Measurements from ENCODE around the gene B3GALT5. TPM values are rescaled to one million over a fixed set of nuclear protein-coding genes. Genes with fewer than 3 reads are reported as not detected.

B3GALT5 gene
- total RNA-seq, 2 donors from 2014 or later = not detected

- H3K27me3 ChIP-seq = no peaks in the 10 kb centered on the region
- no peak for DNase-seq (ENCODE audit: low spot score)
- no peak overlapping the region for H3K4me3 ChIP-seq
- no peaks in the 10 kb centered on the region for H3K36me3 ChIP-seq
- H3K9me3 ChIP-seq = no peaks in the 10 kb centered on the region
- no peak for TF ChIP-seq CTCF (IDR thresholded peaks at IDR 0.05)
- H3K4me1 ChIP-seq = no peaks in the 10 kb centered on the region
- H3K27ac ChIP-seq = no peak overlapping the region
These were observed 57.4 kb downstream of the B3GALT5 start for GRCh38 chr21:39669976-39670661.

DNA sequence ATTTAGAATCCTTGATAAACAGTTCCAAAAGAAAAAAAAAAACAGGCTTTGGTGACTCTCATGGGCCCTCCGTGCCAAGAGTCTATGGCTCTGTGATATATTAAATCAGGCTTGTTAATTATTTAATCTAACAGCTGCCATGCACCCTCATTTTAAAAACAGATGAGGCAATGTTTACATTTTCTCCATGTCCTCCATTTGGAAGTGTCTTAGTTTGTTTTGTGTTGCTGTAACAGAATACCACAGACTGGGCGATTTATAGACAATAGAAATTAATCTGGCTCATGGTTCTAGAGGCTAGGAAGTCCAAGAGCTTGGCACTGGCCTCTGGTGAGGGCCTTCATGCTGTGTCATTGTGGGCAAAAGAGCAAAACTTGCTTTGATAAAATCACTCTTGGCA lies 58.0 kb downstream of the B3GALT5 start:
- H3K4me3 ChIP-seq = no peak overlapping the region
- DNase-seq (ENCODE audit: low spot score) = no peak
- H3K36me3 ChIP-seq = no peaks in the 10 kb centered on the region
- no peaks in the 10 kb centered on the region for H3K4me1 ChIP-seq
- H3K27me3 ChIP-seq = no peaks in the 10 kb centered on the region
- H3K27ac ChIP-seq = no peak overlapping the region
- H3K9me3 ChIP-seq = no peaks in the 10 kb centered on the region
- no peak for TF ChIP-seq CTCF (IDR thresholded peaks at IDR 0.05)

DNA sequence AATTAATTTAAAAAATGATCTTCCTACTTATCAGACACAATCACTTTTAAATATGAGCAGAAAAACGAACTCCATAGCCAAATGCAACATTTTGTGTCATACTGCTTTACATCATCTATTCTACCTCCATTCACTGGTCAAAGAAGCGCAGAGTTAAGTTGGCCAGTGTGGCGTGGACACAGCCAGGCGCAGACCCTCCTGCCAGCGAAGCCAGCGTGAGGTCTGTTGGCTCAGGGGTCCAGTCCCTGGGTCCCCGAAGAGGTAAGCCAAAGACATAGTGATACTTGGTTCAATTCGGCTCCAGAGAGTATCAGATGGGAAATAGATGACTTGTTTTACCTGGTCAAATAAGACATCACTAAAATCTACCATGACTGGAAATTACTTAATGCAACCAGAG lies 59.2 kb downstream of the B3GALT5 start:
- no peak overlapping the region for H3K27ac ChIP-seq
- no peaks in the 10 kb centered on the region for H3K4me1 ChIP-seq
- no peak overlapping the region for H3K4me3 ChIP-seq
- no peaks in the 10 kb centered on the region for H3K36me3 ChIP-seq
- no peaks in the 10 kb centered on the region for H3K27me3 ChIP-seq
- no peak for DNase-seq (ENCODE audit: low spot score)
- TF ChIP-seq CTCF (IDR thresholded peaks at IDR 0.05) = no peak
- no peaks in the 10 kb centered on the region for H3K9me3 ChIP-seq

- Histone ChIP-seq H3K9me3 (no peaks in the 10 kb centered on the region), H3K4me3 (no peak overlapping the region), H3K36me3 (no peaks in the 10 kb centered on the region), H3K27ac (no peak overlapping the region), H3K27me3 (no peaks in the 10 kb centered on the region), H3K4me1 (no peaks in the 10 kb centered on the region)
- DNase-seq (ENCODE audit: low spot score) = no peak
- no peak for TF ChIP-seq CTCF (IDR thresholded peaks at IDR 0.05)
These were observed 60.4 kb downstream of the B3GALT5 start for GRCh38 chr21:39673163-39673562.

- H3K36me3 ChIP-seq = no peaks in the 10 kb centered on the region
- H3K4me3 ChIP-seq = no peak overlapping the region
- H3K4me1 ChIP-seq = no peaks in the 10 kb centered on the region
- no peak for DNase-seq (ENCODE audit: low spot score)
- H3K9me3 ChIP-seq = no peaks in the 10 kb centered on the region
- no peak overlapping the region for H3K27ac ChIP-seq
- TF ChIP-seq CTCF (IDR thresholded peaks at IDR 0.05) = no peak
- H3K27me3 ChIP-seq = no peaks in the 10 kb centered on the region
These were observed 61.0 kb downstream of the B3GALT5 start for GRCh38 chr21:39673736-39674135.

DNA sequence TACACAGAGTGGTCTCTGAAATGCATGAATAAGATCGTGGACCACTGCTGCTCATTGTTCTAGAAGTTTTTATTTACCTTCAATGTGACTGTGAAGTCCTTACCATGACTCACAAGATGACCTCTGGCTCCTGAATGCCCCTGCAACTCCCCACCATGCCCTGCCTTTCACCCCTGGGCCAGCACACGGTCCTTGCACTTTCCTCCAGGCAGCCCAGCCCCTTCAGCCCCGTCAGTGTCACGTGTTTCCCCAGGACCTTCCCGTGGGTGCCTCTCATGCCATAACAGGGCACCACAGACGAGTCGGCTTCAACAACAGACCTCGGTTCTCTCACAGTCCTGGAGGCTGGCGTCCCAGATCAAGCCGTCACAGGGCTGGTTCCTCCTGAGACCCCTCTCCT lies 62.1 kb downstream of the B3GALT5 start:
- Histone ChIP-seq H3K27ac (no peak overlapping the region), H3K4me3 (no peak overlapping the region), H3K9me3 (no peaks in the 10 kb centered on the region)

More for the DNA sequence above, 62.1 kb downstream of the B3GALT5 start:
- no peaks in the 10 kb centered on the region for H3K36me3 ChIP-seq
- no peak for DNase-seq (ENCODE audit: low spot score)
- no peaks in the 10 kb centered on the region for H3K4me1 ChIP-seq
- TF ChIP-seq CTCF (IDR thresholded peaks at IDR 0.05) = no peak
- no peaks in the 10 kb centered on the region for H3K27me3 ChIP-seq

Data from right atrium auricular region (tissue), 2 donors.